ENCODE data around the gene MAPT. TPM values are rescaled to one million over a fixed set of nuclear protein-coding genes. Genes with fewer than 3 reads are reported as not detected.

Gene MAPT
- total RNA-seq = 1 to 10 TPM; 3.6 to 6.5 (median 4.5) TPM

- peaks cover 38% of the 10 kb centered on the region for H3K4me1 ChIP-seq
- TF ChIP-seq CTCF (IDR thresholded peaks at IDR 0.05) = peak; percentile 72 to 100
- peak in 1 of 3 donors; percentile 18 for TF ChIP-seq POLR2AphosphoS5 (IDR thresholded peaks at IDR 0.05)
- no peak for TF ChIP-seq POLR2A (IDR thresholded peaks at IDR 0.05)
- 5% methylated on average over 19 of the region's 97 CpGs for WGBS
- no peaks in the 10 kb centered on the region for H3K36me3 ChIP-seq
- peaks cover 41% of the 10 kb centered on the region for H3K27me3 ChIP-seq
- H3K9me3 ChIP-seq = no peaks in the 10 kb centered on the region
- H3K27ac ChIP-seq = peak within 1 kb of the TSS; percentile 62
- peak; percentile 85 to 92 for DNase-seq (ENCODE audit: low spot score in 2 of 2)
- H3K4me3 ChIP-seq = peak within 1 kb of the TSS; percentile 71
Observed at GRCh38 chr17:45894022-45894784, at the start of gene MAPT. Gene MAPT, plus strand, starts transcription at chr17:45894554. Its CDS starts 67,784 bp downstream, at chr17:45962338.

- Histone ChIP-seq H3K4me3 (no peak within 1 kb of the TSS), H3K9me3 (no peaks in the 10 kb centered on the region), H3K4me1 (no peaks in the 10 kb centered on the region), H3K27me3 (peaks cover 4% of the 10 kb centered on the region), H3K36me3 (no peaks in the 10 kb centered on the region), H3K27ac (no peak within 1 kb of the TSS)
- TF ChIP-seq CTCF (IDR thresholded peaks at IDR 0.05) = no peak
- TF ChIP-seq EP300 (IDR thresholded peaks at IDR 0.05) = no peak
- TF ChIP-seq POLR2A (IDR thresholded peaks at IDR 0.05) = no peak
- no peak for TF ChIP-seq POLR2AphosphoS5 (IDR thresholded peaks at IDR 0.05)
- WGBS = 81% methylated on average over 10 of the region's 25 CpGs
- DNase-seq (ENCODE audit: low spot score in 2 of 2) = no peak
Observed at GRCh38 chr17:45844695-45845375, 49.5 kb upstream of the MAPT start, which contains the start of gene SPPL2C. Gene SPPL2C, plus strand, starts transcription at chr17:45844881. Its CDS starts 26 bp downstream, at chr17:45844907.

- no peaks in the 10 kb centered on the region for H3K36me3 ChIP-seq
- H3K27me3 ChIP-seq = peaks cover 4% of the 10 kb centered on the region
- TF ChIP-seq POLR2A (IDR thresholded peaks at IDR 0.05) (no peak), POLR2AphosphoS5 (IDR thresholded peaks at IDR 0.05) (no peak), EP300 (IDR thresholded peaks at IDR 0.05) (no peak), CTCF (IDR thresholded peaks at IDR 0.05) (no peak)
- no peak overlapping the region for H3K27ac ChIP-seq
- WGBS = 87% methylated on average over 20 of the region's 35 CpGs
- no peaks in the 10 kb centered on the region for H3K9me3 ChIP-seq
- no peak overlapping the region for H3K4me3 ChIP-seq
- H3K4me1 ChIP-seq = no peaks in the 10 kb centered on the region
- DNase-seq (ENCODE audit: low spot score in 2 of 2) = no peak
Observed at GRCh38 chr17:45845376-45846185, 48.8 kb upstream of the MAPT start.

GRCh38 chr17:45846223-45846622, 48.1 kb upstream of the MAPT start:
- H3K27ac ChIP-seq = no peak overlapping the region
- DNase-seq (ENCODE audit: low spot score in 2 of 2) = no peak
- WGBS = 98% methylated on average over 6 of the region's 10 CpGs

More at GRCh38 chr17:45846223-45846622, 48.1 kb upstream of the MAPT start:
- Histone ChIP-seq H3K4me1 (no peaks in the 10 kb centered on the region), H3K9me3 (no peaks in the 10 kb centered on the region), H3K36me3 (no peaks in the 10 kb centered on the region), H3K4me3 (no peak overlapping the region), H3K27me3 (peaks cover 7% of the 10 kb centered on the region)
- TF ChIP-seq POLR2A (IDR thresholded peaks at IDR 0.05) (no peak), EP300 (IDR thresholded peaks at IDR 0.05) (no peak), POLR2AphosphoS5 (IDR thresholded peaks at IDR 0.05) (no peak), CTCF (IDR thresholded peaks at IDR 0.05) (no peak)
